Glutamatergic neuron (in vitro differentiated cells): ENCODE results near the gene EIF2AK3. TPM values are rescaled to one million over a fixed set of nuclear protein-coding genes. Genes with fewer than 3 reads are reported as not detected.

ENCODE experiments used
- DNase-seq: peaks from one replicate; pipeline ENCODE4 v3.0.0; 2022
- H3K27ac Mint-ChIP-seq: one replicate; pipeline ENCODE4 v1.8.0; 2020; ENCODE audit warnings: mild to moderate bottlenecking, mixed read lengths, inconsistent platforms; ENCODE audit not compliant: unreplicated experiment
- H3K27me3 Mint-ChIP-seq: one replicate; pipeline ENCODE4 v1.8.0; 2020; ENCODE audit warnings: mild to moderate bottlenecking, moderate library complexity, mixed read lengths, inconsistent platforms; ENCODE audit not compliant: unreplicated experiment
- H3K36me3 Mint-ChIP-seq: one replicate; pipeline ENCODE4 v1.8.0; 2020; ENCODE audit warnings: mild to moderate bottlenecking, mixed read lengths, inconsistent platforms; ENCODE audit not compliant: unreplicated experiment
- H3K4me1 Mint-ChIP-seq: one replicate; pipeline ENCODE4 v1.8.0; 2020; ENCODE audit warnings: mild to moderate bottlenecking, low read depth, mixed read lengths, inconsistent platforms; ENCODE audit not compliant: unreplicated experiment
- H3K4me3 Mint-ChIP-seq: one replicate; pipeline ENCODE4 v1.8.0; 2020; ENCODE audit warnings: mild to moderate bottlenecking, mixed read lengths, inconsistent platforms; ENCODE audit not compliant: unreplicated experiment
- H3K9me3 Mint-ChIP-seq: one replicate; pipeline ENCODE4 v1.8.0; 2020; ENCODE audit warnings: mild to moderate bottlenecking, moderate library complexity, mixed read lengths, inconsistent platforms; ENCODE audit not compliant: unreplicated experiment
- CTCF ChIP-seq: fragments of 200-600 bp; sonication (generic); IDR thresholded peaks from one replicate; pipeline ENCODE4 v1.5.0; 2021; ENCODE audit not compliant: partially characterized antibody, unreplicated experiment
- total RNA-seq: library from RNA; stranded (reverse); fragmentation: NEBNext Ultra II Directional; extraction: Animal tissue kit (Norgen Biotek cat#: 25700); gene quantifications from one replicate; pipeline ENCODE4 v1.2.1, GENCODE V29; 2021; ENCODE audit not compliant: unreplicated experiment

Gene EIF2AK3
- total RNA-seq, 1 donor from 2014 or later, result 129 TPM

- Mint-ChIP-seq H3K36me3 (no peaks in the 10 kb centered on the region), H3K4me1 (no peaks in the 10 kb centered on the region), H3K27me3 (peaks cover 2% of the 10 kb centered on the region), H3K4me3 (no peak overlapping the region), H3K27ac (no peak overlapping the region), H3K9me3 (peaks cover 1% of the 10 kb centered on the region)
- DNase-seq, result no peak
- TF ChIP-seq CTCF, result no peak
Observed at GRCh38 chr2:88530081-88530480, 97.2 kb downstream of the EIF2AK3 start.

- Mint-ChIP-seq H3K9me3 (peaks cover 3% of the 10 kb centered on the region), H3K27me3 (peaks cover 6% of the 10 kb centered on the region), H3K4me3 (no peak overlapping the region), H3K27ac (no peak overlapping the region), H3K36me3 (no peaks in the 10 kb centered on the region), H3K4me1 (peaks cover 2% of the 10 kb centered on the region)
- DNase-seq, result no peak
- no peak for TF ChIP-seq CTCF
Observed at GRCh38 chr2:88521445-88522073, 105.7 kb downstream of the EIF2AK3 start.

GRCh38 chr2:88517759-88518201 lies 109.5 kb downstream of the EIF2AK3 start:
- DNase-seq, result peak; percentile 26
- H3K36me3 Mint-ChIP-seq, result no peaks in the 10 kb centered on the region
- no peak for TF ChIP-seq CTCF
- H3K9me3 Mint-ChIP-seq, result peaks cover 1% of the 10 kb centered on the region
- no peak overlapping the region for H3K4me3 Mint-ChIP-seq
- H3K27ac Mint-ChIP-seq, result no peak overlapping the region
- H3K27me3 Mint-ChIP-seq, result no peaks in the 10 kb centered on the region
- H3K4me1 Mint-ChIP-seq, result peaks cover 2% of the 10 kb centered on the region

Other genes with a start within 250 kb of the EIF2AK3 start
- gene FOXI3, start 174.8 kb downstream of the EIF2AK3 start, total RNA-seq, result 0.34 TPM
- gene RPIA, start 64.2 kb upstream of the EIF2AK3 start, total RNA-seq, result 8.1 TPM